ENCODE data around the gene TNRC6B. TPM values are rescaled to one million over a fixed set of nuclear protein-coding genes. Genes with fewer than 3 reads are reported as not detected.
A peak's percentile ranks its signal among the peaks of the same experiment; 100 is the strongest.

The TNRC6B gene
- total and polyA plus RNA-seq, 2 experiments from 2014 or later: 46.9 to 87.8 TPM

DNA sequence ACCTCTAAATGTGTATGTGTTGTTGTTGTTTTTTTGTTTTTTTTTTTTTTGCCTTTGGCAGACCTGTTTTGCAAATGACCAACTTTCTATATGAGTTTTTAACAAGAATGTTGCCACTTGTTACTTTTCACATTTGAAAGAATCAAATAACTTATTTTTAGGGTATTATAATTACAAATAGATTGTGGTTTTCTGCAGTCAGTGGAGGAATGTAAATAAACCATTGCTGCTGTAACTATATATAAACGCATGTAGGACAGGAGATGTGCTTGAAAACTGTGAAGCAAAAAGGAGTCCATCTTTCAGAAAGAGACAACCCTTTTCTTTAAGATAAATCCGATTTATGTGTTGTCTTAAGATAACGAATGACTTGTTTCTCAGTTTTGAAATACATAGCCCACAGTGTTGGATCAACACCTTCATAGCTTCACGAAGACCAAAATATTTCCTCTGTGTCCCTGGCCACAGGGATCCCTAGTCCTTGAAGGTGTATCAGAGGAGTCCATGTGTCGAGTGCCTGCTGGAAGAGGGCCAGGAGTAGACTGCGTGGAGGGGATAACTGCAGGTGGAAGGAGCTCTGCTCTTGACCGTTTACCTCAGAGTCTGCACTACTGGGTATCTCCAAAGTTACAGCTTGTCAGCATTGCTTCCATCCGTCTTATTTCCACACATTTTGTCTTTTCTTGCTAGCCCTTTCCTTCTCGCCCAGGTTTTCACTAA, 24.7 kb downstream of the TNRC6B start:
- Histone ChIP-seq H3K4me1 (ENCODE audit: insufficient read depth) (peaks cover 68% of the 10 kb centered on the region), H3K27me3 (ENCODE audit: insufficient read depth) (no peaks in the 10 kb centered on the region), H3K27ac (ENCODE audit: low read depth) (no peak overlapping the region), H2AFZ (no peak overlapping the region), H3K4me3 (no peak overlapping the region), H3K9me2 (ENCODE audit: insufficient read depth) (no peaks in the 10 kb centered on the region), H3K4me2 (no peak overlapping the region), H3K36me3 (ENCODE audit: insufficient read depth) (no peaks in the 10 kb centered on the region), H3F3A (replicated peaks; ENCODE audit: low read depth) (no peaks in the 10 kb centered on the region), H3K79me2 (replicated peaks; ENCODE audit: insufficient read depth) (peaks cover 100% of the 10 kb centered on the region), H4K20me1 (replicated peaks; ENCODE audit: insufficient read depth) (peaks cover 52% of the 10 kb centered on the region)
- H3K36me3 Mint-ChIP-seq (ENCODE audit: low read depth): peaks cover 5% of the 10 kb centered on the region; the same call in 1 of the 3 replicates
- H3K4me1 Mint-ChIP-seq: peaks cover 71% of the 10 kb centered on the region
- peak; percentile 12; the same call in 1 of the 3 replicates for ATAC-seq
- DNase-seq (ENCODE audit: low spot score): no peak
- no peaks in the 10 kb centered on the region for H3K9me3 Mint-ChIP-seq
- H3K4me3 Mint-ChIP-seq: no peak overlapping the region
- no peak overlapping the region; the same call in 1 of the 2 replicates for H3K27ac Mint-ChIP-seq
- TF ChIP-seq NANOG (IDR thresholded peaks at IDR 0.05; ENCODE audit: borderline replicate concordance) (no peak), ZNF114 (CRISPR knock-in tag; IDR thresholded peaks at IDR 0.05) (no peak), ZNF462 (CRISPR knock-in tag; IDR thresholded peaks at IDR 0.05) (no peak), EZH2 (IDR thresholded peaks at IDR 0.05; ENCODE audit: low read depth, unreplicated experiment) (no peak), JUNB (IDR thresholded peaks at IDR 0.05; ENCODE audit: unreplicated experiment) (no peak), EZH2phosphoT487 (IDR thresholded peaks at IDR 0.05; ENCODE audit: unreplicated experiment) (no peak), CREB1 (CRISPR knock-in tag; IDR thresholded peaks at IDR 0.05; ENCODE audit: low read depth) (no peak), ETS1 (IDR thresholded peaks at IDR 0.05) (no peak), STAT1 (IDR thresholded peaks at IDR 0.05; ENCODE audit: unreplicated experiment) (no peak), POLR2AphosphoS5 (IDR thresholded peaks at IDR 0.05; ENCODE audit: low read depth) (no peak), ZNF331 (CRISPR knock-in tag; IDR thresholded peaks at IDR 0.05; ENCODE audit: low read depth) (no peak)
- TF ChIP-seq, protein P1, sequence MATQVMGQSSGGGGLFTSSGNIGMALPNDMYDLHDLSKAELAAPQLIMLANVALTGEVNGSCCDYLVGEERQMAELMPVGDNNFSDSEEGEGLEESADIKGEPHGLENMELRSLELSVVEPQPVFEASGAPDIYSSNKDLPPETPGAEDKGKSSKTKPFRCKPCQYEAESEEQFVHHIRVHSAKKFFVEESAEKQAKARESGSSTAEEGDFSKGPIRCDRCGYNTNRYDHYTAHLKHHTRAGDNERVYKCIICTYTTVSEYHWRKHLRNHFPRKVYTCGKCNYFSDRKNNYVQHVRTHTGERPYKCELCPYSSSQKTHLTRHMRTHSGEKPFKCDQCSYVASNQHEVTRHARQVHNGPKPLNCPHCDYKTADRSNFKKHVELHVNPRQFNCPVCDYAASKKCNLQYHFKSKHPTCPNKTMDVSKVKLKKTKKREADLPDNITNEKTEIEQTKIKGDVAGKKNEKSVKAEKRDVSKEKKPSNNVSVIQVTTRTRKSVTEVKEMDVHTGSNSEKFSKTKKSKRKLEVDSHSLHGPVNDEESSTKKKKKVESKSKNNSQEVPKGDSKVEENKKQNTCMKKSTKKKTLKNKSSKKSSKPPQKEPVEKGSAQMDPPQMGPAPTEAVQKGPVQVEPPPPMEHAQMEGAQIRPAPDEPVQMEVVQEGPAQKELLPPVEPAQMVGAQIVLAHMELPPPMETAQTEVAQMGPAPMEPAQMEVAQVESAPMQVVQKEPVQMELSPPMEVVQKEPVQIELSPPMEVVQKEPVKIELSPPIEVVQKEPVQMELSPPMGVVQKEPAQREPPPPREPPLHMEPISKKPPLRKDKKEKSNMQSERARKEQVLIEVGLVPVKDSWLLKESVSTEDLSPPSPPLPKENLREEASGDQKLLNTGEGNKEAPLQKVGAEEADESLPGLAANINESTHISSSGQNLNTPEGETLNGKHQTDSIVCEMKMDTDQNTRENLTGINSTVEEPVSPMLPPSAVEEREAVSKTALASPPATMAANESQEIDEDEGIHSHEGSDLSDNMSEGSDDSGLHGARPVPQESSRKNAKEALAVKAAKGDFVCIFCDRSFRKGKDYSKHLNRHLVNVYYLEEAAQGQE (IDR thresholded peaks at IDR 0.05; ENCODE audit: unreplicated experiment): no peak
- TF ChIP-seq, protein P2, sequence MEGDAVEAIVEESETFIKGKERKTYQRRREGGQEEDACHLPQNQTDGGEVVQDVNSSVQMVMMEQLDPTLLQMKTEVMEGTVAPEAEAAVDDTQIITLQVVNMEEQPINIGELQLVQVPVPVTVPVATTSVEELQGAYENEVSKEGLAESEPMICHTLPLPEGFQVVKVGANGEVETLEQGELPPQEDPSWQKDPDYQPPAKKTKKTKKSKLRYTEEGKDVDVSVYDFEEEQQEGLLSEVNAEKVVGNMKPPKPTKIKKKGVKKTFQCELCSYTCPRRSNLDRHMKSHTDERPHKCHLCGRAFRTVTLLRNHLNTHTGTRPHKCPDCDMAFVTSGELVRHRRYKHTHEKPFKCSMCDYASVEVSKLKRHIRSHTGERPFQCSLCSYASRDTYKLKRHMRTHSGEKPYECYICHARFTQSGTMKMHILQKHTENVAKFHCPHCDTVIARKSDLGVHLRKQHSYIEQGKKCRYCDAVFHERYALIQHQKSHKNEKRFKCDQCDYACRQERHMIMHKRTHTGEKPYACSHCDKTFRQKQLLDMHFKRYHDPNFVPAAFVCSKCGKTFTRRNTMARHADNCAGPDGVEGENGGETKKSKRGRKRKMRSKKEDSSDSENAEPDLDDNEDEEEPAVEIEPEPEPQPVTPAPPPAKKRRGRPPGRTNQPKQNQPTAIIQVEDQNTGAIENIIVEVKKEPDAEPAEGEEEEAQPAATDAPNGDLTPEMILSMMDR (conservative IDR thresholded peaks at IDR 0.05; ENCODE audit: low read depth in 2 of 2): no peak
- H3K27me3 Mint-ChIP-seq (ENCODE audit: insufficient read depth, low read depth, poor library complexity): peaks cover 7% of the 10 kb centered on the region

Data from GM23338 (cell line).